GM10847 (cell line): ENCODE results near the gene PKD1L1.

Experiments used
- POLR2A ChIP-seq: IDR thresholded peaks from 2 replicates; pipeline ENCODE4 v1.6.1; 2011; ENCODE audit not compliant: insufficient read length; ENCODE audit errors: extremely low read depth

The PKD1L1 gene

GRCh38 chr7:47765373-47765979 is 182.8 kb downstream of the PKD1L1 start:
- TF ChIP-seq POLR2A = no peak

GRCh38 chr7:47764746-47765145 is 183.5 kb downstream of the PKD1L1 start:
- no peak for TF ChIP-seq POLR2A

- TF ChIP-seq POLR2A = no peak
These were observed 184.9 kb downstream of the PKD1L1 start for GRCh38 chr7:47763063-47763974.

- TF ChIP-seq POLR2A = no peak
These were observed 185.6 kb downstream of the PKD1L1 start for GRCh38 chr7:47762746-47763062.

GRCh38 chr7:47762207-47762606 is 186.1 kb downstream of the PKD1L1 start:
- TF ChIP-seq POLR2A = no peak

DNA sequence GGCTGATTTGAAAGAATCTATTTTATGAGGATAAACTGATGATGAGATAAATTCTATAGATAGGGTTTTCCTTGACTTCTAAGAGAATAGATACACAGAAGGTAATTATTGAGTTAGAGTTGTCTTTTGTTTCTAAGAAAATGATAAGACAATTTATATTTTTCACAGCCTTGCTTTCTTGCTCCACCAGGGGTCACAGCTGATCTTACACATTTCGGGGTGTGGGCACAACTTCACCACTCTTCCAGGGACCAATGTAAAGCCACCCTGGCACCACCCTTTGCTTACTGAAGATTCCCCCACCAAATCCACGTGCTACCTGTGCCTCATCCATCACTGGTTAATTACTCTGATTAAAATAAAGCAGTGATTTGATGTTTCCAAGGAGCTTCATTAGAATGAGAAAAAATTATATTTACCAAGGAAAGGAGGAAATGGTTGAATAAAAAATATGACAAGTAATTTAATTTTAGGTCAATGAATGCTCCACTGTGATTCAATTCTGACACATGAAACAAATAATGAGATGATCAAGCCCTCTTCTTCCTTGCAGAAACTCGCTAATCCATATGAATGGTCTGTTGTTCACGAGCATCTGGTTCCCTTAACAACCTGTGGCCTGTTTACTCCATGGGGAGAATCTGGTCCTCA is 189.1 kb downstream of the PKD1L1 start:
- TF ChIP-seq POLR2A = no peak

- no peak for TF ChIP-seq POLR2A
These were observed 189.7 kb downstream of the PKD1L1 start for GRCh38 chr7:47758546-47758945.

GRCh38 chr7:47757921-47758411 is 190.3 kb downstream of the PKD1L1 start:
- TF ChIP-seq POLR2A = no peak

DNA sequence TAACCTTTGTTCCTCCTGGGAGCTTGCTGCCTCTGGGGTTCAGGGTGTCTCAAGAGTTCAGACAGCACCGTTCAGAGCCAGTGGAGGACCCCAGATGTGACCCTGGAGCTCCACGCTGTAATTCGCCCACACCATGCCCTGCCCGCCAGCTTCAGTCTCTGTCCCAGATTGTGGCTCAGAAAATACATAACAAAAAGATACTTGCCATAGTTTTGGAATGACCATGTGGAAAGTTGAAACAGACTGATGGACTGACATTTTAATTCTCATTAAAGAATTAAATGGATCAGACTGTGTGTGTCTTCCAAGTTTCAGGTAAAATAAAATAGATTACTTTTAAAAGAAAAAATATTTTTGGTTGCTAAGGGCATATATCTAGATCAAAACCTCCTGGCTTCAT is 191.6 kb downstream of the PKD1L1 start:
- no peak for TF ChIP-seq POLR2A

DNA sequence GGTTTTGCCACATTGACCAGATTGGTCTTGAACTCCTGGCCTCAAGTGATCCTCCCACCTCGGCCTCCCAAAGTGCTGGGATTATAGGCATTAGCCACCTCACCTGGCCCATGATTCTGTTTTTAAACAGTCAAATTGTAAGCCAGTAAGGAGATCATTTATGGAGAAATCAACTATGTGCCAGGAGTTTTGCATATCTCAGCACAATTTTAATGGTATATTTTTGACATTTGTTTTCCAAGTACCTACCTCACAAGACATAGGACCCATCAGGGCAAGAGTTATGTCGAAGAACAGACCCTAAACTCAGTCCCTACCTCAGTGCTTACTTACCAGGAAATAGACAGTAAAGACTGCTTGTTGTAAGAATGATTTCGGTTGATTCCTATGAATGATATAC is 193.0 kb downstream of the PKD1L1 start:
- TF ChIP-seq POLR2A = no peak

GRCh38 chr7:47751043-47751442 is 197.2 kb downstream of the PKD1L1 start:
- no peak for TF ChIP-seq POLR2A

DNA sequence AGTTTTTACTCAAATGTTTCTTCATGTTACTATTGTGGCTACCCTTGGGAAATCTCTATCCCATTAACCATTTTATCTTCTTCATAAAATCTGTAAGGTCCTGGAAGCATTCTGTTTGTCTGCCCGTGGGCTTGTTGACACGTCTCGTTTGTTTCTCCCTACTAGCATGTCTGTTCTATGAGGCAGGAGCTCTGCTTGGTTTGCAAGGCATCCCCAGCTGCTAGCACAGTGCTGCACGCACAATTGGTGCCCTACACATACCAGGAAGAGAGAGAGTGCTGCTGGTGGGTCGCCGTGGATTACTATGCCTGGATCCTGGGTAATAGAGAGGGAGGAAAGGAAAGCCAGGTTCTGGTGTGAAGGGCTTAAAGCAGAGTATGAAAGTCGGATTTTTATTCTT is 200.2 kb downstream of the PKD1L1 start:
- TF ChIP-seq POLR2A = no peak

GRCh38 chr7:47747160-47747559 is 201.1 kb downstream of the PKD1L1 start:
- TF ChIP-seq POLR2A = no peak

DNA sequence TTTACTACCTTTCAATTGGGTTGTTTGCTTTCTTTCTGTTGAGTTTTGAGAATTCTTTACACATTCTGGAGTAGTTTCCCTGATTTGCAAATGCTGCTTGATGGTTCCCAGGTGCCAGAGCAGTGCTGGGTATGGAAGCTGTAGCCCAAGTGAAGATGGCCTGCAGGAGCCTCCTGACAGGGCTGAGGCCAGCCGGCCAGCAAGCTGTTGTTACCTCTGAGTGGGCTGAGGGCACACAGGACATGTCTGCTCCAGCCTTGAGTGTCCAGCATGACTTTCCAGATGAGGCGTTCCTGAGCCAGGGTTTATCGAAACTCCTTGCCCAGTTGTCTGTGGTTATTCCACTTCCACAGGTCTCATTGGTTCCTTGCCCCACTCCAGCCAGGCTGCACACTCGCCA is 201.8 kb downstream of the PKD1L1 start:
- no peak for TF ChIP-seq POLR2A

DNA sequence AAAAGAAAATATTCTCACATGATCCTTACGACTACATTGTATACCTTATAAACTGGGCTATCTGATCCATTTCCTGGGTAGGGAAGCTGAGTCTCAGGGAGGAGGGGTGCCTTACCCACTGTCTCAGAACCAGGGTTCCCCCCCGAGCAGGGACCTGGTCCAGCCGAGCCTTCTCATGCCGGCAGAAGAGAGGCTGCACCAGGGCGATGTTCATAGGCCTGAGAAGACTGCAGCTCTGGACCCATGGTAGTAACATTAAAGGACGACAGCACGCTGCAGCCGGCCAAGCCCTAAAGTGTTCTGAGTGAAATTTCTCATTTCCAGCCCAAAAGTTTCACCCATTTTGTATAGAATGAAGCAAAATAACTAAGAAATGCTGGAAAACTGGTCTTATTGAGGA is 203.4 kb downstream of the PKD1L1 start:
- no peak for TF ChIP-seq POLR2A
